Activated CD4-positive, CD25-positive, alpha-beta regulatory T cell treated with anti-CD3 and anti-CD28 coated beads, Interleukin-2, amount 50 U/mL, for 16 hours (primary cell): ENCODE results near the gene TAOK1.
A peak's percentile ranks its signal among the peaks of the same experiment; 100 is the strongest.
"Not testable (repeated sequence)": the region's sequence is repeated elsewhere in the genome, so short reads cannot be mapped to it uniquely, and the experiment has no call there.

ENCODE experiments used
- DNase-seq: peaks from one replicate; pipeline ENCODE4 v3.0.0-alpha.2; 2020; ENCODE audit warnings: low read depth, low spot score

The TAOK1 gene

DNA sequence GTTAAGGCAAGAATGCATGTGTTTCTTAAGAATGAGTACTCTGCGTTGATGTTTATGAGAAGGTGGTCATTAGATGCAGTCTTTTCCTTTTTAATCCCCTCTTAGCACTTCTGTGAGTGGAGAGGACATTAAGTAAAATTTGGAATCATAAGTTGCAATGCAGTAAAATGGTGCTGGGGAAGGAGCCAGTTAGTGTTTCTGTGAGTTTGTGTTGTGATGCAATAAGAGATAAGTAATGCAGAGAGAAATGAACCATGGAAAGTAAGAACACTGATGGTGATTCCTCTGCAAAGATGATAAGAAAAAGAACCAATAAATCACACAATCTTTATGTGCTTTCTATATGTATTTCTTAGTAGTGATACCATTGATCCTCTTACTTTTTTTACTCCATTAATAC, 156.7 kb downstream of the TAOK1 start:
- no peak for DNase-seq

DNA sequence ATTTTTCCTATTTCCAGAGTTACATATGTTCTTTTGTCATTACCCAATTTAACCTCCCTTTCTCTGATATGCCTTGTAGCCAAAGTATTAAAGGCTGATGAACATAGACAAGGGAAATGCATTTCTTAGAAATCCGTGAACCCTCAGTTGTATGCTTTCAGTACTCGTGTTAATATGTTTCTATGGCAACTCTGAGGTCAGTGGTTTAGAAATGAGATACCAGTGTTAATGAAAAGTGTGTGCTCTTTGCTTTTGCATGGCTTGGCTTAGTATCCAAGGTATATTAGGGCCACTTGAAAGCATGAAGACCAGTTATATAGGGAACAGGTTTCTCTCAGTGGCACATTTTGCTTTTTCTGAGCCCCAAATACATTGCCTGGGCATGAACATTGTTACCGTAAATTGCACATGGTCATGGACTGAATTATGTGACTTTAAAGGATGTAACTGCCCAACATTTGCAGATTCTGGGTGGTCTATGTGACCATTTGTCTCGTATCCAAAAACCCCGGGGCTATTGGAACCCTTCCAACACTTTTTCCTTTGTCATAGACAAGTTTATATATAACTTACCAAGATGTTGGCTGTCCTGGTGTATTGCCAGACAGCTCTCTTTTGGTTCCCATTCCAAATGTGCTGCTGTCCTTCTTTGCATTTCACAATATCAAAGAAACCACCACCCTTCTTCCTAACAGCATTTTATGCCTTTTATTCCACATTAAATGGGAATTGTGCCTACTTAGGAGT, 159.2 kb downstream of the TAOK1 start:
- no peak for DNase-seq

DNA sequence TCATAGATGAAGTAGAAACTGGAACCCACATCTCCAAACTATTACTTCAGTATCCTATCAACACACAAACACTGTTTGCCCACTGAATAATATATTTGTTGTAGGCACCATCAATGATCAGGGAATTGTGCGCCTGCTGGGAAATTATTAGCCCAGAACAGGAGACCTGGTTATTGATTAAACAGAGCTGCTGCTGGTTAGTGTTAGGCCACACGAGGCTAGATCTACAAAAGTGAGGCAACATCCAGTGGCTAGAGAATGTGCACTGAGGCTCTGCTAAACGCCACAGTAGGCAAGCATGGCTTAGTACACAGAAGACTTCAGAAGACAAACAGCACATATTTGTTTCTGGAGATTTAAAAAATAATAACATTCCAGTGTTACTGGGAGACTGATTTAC, 165.7 kb downstream of the TAOK1 start:
- DNase-seq: no peak

DNA sequence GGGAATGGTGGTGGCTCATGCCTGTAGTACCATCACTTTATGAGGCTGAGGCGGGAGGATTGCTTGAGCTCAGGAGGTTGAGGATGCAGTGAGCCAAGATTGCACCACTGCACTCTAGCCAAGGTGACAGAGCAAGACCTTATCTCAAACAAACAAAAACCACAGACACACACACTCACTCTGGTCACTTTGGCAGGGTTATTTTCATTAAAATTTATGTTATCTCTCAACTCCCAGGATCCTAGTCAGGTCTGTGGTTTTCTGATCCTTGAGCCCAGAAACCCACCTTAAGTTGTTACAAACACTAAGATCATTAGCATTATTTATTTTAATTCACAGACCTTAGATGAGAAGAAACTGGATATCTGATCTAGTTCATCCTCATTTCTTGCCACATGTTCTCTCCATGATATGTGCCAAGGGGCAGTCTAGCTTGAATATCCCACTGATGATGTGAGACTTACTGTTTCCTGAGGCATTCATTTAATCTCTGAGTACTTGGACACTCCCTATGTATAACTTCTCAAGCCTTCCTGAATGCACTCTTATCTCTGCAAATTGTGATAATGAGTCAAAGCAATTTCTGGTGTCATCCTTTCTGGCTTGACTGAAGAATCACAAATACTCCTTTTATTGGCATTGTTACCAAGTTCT, 167.0 kb downstream of the TAOK1 start:
- DNase-seq: no peak

DNA sequence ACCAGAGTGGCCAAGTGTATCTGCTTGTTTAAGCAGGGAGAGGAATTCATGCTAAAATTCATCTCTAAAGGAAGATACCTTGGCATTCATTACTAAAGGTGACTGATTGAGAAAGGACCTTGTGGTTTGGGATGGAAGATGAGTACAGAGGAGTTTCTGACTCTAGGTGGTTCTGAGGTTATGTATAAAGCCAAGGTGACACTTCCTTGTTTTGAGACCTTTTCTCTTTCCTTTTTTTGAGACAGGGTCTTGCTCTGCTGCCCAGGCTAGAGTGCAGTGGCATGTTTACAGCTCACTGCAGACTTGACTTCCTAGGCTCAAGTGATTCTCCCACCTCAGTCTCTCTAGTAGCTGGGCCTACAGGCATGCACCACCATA, 167.6 kb downstream of the TAOK1 start:
- no peak for DNase-seq

DNA sequence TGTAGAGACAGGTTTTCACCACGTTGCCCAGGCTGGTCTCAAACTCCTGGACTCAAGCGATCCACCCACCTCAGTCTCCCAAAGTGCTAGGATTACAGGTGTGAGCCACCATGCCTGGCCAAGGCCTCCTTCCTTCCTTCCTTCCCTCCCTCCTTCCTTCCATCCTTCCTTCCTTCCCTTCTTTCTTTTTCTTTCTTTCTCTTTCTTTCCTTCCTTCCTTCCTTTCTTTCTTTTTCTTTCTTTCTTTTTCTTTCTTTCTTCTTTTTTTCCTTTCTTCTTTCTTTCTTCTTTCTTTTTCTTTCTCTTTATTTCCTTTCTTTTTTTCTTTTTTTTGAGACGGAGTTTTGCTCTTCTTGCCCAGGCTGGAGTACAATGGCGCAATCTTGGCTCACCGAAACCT, 168.0 kb downstream of the TAOK1 start:
- not testable (repeated sequence) for DNase-seq

DNA sequence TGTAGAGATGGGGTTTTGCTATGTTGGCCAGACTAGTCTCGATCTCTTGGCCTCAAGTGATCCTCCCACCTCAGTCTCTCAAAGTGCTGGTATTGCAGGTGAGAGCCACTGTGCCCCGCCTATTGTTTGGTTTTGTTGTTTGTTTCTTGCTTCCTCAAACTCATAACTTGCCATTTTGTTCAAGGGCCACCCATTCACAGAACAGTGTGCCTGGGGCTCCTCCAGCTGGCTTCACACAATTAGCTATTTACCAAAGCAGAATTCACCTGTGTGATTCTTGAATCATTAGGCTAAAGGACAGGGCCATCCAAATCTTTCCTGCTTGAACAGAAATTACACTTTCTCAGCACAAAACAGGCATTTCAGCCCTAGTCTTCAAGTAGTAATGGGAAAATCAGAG, 169.5 kb downstream of the TAOK1 start:
- no peak for DNase-seq

- DNase-seq: no peak
Observed at GRCh38 chr17:29560316-29560715, 170.2 kb downstream of the TAOK1 start.

DNA sequence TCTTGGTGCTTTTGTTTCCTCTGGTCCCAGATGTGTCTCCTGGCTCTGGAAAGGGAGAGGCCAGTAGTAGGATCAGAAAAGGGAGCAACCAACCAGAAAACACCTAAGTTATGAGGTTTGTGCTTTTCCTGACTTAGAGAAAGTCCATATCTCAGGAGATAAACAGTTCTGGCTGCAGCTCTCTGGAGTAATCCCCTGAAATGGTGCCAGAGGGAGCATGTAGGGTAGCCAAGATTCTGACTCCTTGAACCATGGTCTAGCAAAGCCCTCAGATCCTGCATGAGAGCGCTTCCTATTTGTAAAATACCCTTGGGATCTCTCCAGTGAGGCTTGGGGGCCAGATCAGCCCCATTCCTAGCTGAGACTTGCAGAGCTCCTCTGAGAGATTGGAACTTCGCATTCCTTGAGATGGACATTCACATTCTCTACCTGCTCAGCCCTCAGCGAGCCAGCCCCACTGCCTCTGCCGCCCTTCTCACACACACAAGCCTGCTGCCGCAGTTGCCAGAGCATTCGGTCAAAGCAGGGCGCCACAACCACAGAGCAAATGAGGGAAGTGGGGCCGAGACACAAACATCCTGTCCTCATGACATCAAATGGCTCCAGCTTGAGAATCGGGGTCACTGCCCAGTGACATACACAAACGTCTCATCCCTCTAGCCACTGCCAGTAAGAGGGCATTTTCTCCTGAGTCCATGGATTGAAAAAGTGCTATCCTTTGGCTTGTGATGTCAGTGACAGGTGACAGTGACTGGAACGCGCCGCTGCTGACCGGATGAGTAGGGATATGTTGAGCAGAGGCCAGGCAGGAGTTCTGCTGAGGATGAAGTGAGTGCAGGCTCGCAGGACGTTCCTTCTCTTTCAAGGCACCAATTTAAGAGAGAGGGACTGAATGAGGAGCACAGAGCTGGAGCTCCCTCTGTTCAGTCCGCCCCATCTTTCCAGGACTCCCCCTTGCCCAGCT, 171.7 kb downstream of the TAOK1 start:
- DNase-seq: no peak

- no peak for DNase-seq
Observed at GRCh38 chr17:29562615-29563014, 172.5 kb downstream of the TAOK1 start.

GRCh38 chr17:29563816-29564215, 173.7 kb downstream of the TAOK1 start:
- no peak for DNase-seq

DNA sequence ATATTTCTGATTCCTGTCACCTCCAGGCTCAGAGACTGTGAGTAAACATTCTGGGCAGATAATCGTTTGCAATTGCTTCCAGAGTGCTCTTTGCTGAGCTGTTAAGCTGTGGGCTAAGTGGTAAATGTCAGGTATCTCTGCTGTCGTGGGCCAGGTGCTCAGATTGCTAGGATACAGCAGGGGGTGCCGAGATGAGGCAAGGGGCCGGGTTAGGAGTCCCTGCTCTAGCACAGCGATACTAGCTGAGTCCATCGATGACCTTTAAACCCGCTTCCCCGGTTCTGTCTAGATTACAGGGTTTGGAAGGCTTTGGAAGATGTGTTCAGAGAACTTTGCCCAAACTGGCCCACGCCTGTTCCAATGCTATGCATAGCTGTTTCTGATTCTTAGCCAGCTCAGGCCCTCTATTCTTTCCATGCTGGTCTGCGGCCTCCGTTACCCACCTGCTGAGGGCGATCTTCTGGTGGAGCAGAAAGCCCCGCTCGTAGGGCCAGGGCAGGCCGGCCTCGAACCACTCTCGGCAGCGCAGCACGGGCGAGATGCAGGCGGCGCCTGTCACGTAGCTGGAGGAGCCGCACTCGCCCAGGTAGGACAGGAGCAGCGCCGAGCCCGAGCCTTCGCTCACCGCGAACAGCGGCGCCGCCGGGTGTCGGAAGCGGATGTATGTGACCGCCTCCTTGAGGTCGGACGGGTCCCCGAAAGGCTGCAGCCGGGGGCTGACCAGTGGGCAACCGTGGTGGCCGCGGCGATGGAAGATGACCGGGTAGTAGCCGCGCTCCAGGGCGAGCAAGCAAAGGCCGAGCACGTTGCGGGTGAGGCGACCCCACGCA, 175.7 kb downstream of the TAOK1 start:
- no peak for DNase-seq

- no peak for DNase-seq
Observed at GRCh38 chr17:29566473-29567303, 176.5 kb downstream of the TAOK1 start, which contains the start of gene ABHD15. Gene ABHD15 (minus strand): TSS chr17:29567037. CDS start chr17:29566966, 71 bp downstream.

- DNase-seq: no peak
Observed at GRCh38 chr17:29567304-29567553, 177.1 kb downstream of the TAOK1 start.

- peak; percentile 57 for DNase-seq
Observed at GRCh38 chr17:29567554-29568330, 177.6 kb downstream of the TAOK1 start.

DNA sequence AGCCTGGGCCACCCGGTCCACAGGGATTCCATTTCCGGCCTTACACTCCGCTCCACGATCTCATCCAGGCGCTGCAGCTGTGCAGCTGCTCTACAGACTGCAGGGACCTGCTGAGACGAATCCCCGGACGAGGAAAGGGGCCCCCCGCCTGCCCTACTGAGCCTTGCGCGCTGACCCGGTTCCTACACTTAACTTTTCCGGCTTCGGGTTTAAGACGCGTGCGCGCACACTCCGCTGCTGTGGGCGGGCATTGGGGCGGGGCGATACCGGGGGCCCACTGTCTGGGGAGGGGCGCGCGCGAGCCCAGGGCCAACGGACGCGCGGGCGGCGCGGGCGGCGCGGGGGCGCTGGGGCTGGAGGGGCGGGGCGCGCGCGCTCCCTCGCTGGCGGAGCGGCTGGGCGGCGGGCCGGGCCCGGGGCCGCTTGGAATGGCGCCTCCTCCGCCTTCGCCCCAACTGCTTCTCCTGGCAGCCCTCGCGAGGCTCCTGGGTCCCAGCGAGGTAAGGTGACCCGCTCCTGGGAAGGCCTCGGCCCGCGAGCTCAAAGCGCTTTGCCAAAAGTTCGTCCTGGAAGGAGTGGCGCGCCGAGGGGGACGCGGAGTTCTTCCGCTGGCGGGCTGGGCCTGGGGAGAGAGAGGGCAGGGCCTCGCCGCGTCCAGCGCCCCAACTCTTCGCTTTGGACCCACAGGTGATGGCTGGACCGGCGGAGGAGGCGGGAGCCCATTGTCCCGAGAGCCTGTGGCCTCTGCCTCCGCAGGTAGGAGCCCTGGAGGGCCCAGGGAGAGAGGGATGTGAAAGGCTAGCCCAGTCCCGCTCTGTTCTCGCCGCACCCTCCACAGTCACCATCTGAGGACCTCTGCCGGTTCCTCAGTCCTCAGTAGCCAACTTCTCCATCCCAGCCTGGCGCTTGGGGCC, 178.4 kb downstream of the TAOK1 start, which contains the start of gene TP53I13:
Gene TP53I13 (plus strand): TSS at position 371 of the 914 bp plus-strand sequence. CDS start 58 bp downstream, at position 429.
- peak; percentile 77 for DNase-seq

DNA sequence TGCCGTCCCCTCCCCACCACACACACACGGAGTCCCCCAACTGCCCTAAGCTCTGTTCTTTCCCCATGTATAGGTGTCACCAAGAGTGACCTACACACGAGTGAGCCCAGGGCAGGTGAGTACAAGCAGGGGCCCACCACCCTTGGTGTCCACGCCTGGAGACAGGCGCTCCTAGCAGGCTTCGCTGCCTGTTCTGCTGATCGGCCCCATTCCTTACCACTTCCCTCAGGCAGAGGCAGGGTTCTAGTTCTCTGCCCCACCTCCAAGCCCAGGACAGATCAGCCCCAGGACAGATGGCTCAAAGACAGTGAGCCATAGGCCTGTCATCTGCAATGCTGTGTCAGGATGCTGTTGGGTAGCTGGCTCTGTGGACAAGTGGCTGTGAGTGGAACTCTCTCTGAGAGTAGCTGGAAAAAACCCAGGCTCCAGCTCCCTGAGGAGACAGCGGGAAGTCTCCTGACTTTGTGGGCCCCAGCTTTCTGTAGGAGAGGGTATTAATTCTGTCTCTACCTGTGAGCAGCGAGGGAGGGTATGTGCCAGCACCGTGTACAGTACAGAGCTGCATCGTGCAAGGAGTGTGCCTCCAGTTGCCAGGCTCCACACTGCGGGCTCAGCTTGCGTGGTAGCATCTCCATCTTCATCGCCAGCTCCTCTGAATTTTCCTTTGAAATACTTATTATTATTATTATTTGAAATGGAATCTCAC, 179.2 kb downstream of the TAOK1 start:
- no peak for DNase-seq

- DNase-seq: no peak
Observed at GRCh38 chr17:29570521-29570920, 180.4 kb downstream of the TAOK1 start.
